ENCODE data around the gene ENTPD2.

GRCh38 chr9:137066096-137066861, 12.4 kb upstream of the ENTPD2 start:
- TF ChIP-seq, protein P1, sequence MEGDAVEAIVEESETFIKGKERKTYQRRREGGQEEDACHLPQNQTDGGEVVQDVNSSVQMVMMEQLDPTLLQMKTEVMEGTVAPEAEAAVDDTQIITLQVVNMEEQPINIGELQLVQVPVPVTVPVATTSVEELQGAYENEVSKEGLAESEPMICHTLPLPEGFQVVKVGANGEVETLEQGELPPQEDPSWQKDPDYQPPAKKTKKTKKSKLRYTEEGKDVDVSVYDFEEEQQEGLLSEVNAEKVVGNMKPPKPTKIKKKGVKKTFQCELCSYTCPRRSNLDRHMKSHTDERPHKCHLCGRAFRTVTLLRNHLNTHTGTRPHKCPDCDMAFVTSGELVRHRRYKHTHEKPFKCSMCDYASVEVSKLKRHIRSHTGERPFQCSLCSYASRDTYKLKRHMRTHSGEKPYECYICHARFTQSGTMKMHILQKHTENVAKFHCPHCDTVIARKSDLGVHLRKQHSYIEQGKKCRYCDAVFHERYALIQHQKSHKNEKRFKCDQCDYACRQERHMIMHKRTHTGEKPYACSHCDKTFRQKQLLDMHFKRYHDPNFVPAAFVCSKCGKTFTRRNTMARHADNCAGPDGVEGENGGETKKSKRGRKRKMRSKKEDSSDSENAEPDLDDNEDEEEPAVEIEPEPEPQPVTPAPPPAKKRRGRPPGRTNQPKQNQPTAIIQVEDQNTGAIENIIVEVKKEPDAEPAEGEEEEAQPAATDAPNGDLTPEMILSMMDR (IDR thresholded peaks at IDR 0.05): no peak
- TF ChIP-seq POLR2A (IDR thresholded peaks at IDR 0.05): no peak
